ENCODE data around the gene MB21D2. TPM values are rescaled to one million over a fixed set of nuclear protein-coding genes. Genes with fewer than 3 reads are reported as not detected.

MB21D2 gene
- total RNA-seq, 4 donors from 2014 or later = 3.5 to 18.2 (median 5.2) TPM

- DNase-seq (ENCODE audit: low spot score) (no peak), ATAC-seq (ENCODE audit: low FRiP score) (peak; percentile 62)
- no peak for TF ChIP-seq CTCF (IDR thresholded peaks at IDR 0.05)
Measured at GRCh38 chr3:192835818-192836815, 81.5 kb downstream of the MB21D2 start.

GRCh38 chr3:192834428-192834827 is 83.2 kb downstream of the MB21D2 start:
- ATAC-seq (ENCODE audit: low FRiP score) (no peak), DNase-seq (ENCODE audit: low spot score) (no peak)
- TF ChIP-seq CTCF (IDR thresholded peaks at IDR 0.05) = no peak

GRCh38 chr3:192833177-192833890 is 84.3 kb downstream of the MB21D2 start:
- no peak for DNase-seq (ENCODE audit: low spot score)
- no peak for TF ChIP-seq CTCF (IDR thresholded peaks at IDR 0.05)
- peak; percentile 53 for ATAC-seq (ENCODE audit: low FRiP score)

GRCh38 chr3:192831801-192832347 is 85.8 kb downstream of the MB21D2 start:
- DNase-seq (ENCODE audit: low spot score) (no peak), ATAC-seq (ENCODE audit: low FRiP score) (no peak)
- TF ChIP-seq CTCF (IDR thresholded peaks at IDR 0.05) = no peak

GRCh38 chr3:192831111-192831644 is 86.5 kb downstream of the MB21D2 start:
- TF ChIP-seq CTCF (IDR thresholded peaks at IDR 0.05) = no peak
- ATAC-seq (ENCODE audit: low FRiP score) = no peak
- DNase-seq (ENCODE audit: low spot score) = no peak

- TF ChIP-seq CTCF (IDR thresholded peaks at IDR 0.05) = no peak
- DNase-seq (ENCODE audit: low spot score) (no peak), ATAC-seq (ENCODE audit: low FRiP score) (no peak)
Measured at GRCh38 chr3:192830291-192831110, 87.2 kb downstream of the MB21D2 start.

Measured in omental fat pad (tissue), 4 donors.